ENCODE measurements around the gene SNAPC2. TPM values are rescaled to one million over a fixed set of nuclear protein-coding genes. Genes with fewer than 3 reads are reported as not detected.

SNAPC2 gene
- total and polyA plus RNA-seq, 2 of the 13 experiments (the other 11 are each of a cell fraction or from before 2014, with no cell fraction given) = 10.2 to 12.7 TPM

- TF ChIP-seq THRA (CRISPR knock-in tag; IDR thresholded peaks at IDR 0.05; ENCODE audit: borderline replicate concordance) = no peak
- TF ChIP-seq ZBTB25 (CRISPR knock-in tag; IDR thresholded peaks at IDR 0.05) = no peak; the same call in 1 of the 2 replicates
- no peak for TF ChIP-seq ZNF792 (CRISPR knock-in tag; IDR thresholded peaks at IDR 0.05)
- no peak for TF ChIP-seq ZKSCAN1 (IDR thresholded peaks at IDR 0.05; ENCODE audit: low read length)
- no peak for TF ChIP-seq KLF13 (CRISPR knock-in tag; IDR thresholded peaks at IDR 0.05)
- no peak for TF ChIP-seq DDIT3 (CRISPR knock-in tag; IDR thresholded peaks at IDR 0.05)
- no peak for TF ChIP-seq ZNF225 (CRISPR knock-in tag; IDR thresholded peaks at IDR 0.05)
- no peak for TF ChIP-seq ZNF33B (CRISPR knock-in tag; IDR thresholded peaks at IDR 0.05)
- TF ChIP-seq MXD4 (CRISPR knock-in tag; IDR thresholded peaks at IDR 0.05) = no peak
- TF ChIP-seq ZFAT (CRISPR knock-in tag; conservative IDR thresholded peaks at IDR 0.05) = no peak
- TF ChIP-seq CHCHD3 (CRISPR knock-in tag; IDR thresholded peaks at IDR 0.05) = no peak
- no peak for TF ChIP-seq SMAD3 (CRISPR knock-in tag; IDR thresholded peaks at IDR 0.05)
- TF ChIP-seq EZH2 (conservative IDR thresholded peaks at IDR 0.05; ENCODE audit: low read depth, low read length) = no peak
- no peak for TF ChIP-seq ZFY (CRISPR knock-in tag; IDR thresholded peaks at IDR 0.05)
- no peak for TF ChIP-seq XBP1 (CRISPR knock-in tag; IDR thresholded peaks at IDR 0.05)
- TF ChIP-seq NFYB (CRISPR knock-in tag; IDR thresholded peaks at IDR 0.05) = no peak
- no peak for TF ChIP-seq GPBP1L1 (CRISPR knock-in tag; IDR thresholded peaks at IDR 0.05)
- no peak for TF ChIP-seq ZNF20 (CRISPR knock-in tag; IDR thresholded peaks at IDR 0.05)
- no peak for TF ChIP-seq GATA4 (IDR thresholded peaks at IDR 0.05; ENCODE audit: borderline replicate concordance, low read depth)
- TF ChIP-seq DR1 (CRISPR knock-in tag; IDR thresholded peaks at IDR 0.05) = no peak
- TF ChIP-seq ELK4 (CRISPR knock-in tag; IDR thresholded peaks at IDR 0.05; ENCODE audit: borderline replicate concordance) = no peak
- TF ChIP-seq AFF4 (CRISPR knock-in tag; IDR thresholded peaks at IDR 0.05) = no peak
- TF ChIP-seq ZSCAN25 (CRISPR knock-in tag; IDR thresholded peaks at IDR 0.05) = no peak
Measured at GRCh38 chr19:7920519-7921301, 572 bp downstream of the SNAPC2 start (continued).
